SW 1271 (cell line): ENCODE data around the gene PAQR4.

Experiments used
- DNase-seq, 2 experiments: peaks; one replicate each; lab custom pipeline; 2025; lab: John Stamatoyannopoulos, UW

The PAQR4 gene

DNA sequence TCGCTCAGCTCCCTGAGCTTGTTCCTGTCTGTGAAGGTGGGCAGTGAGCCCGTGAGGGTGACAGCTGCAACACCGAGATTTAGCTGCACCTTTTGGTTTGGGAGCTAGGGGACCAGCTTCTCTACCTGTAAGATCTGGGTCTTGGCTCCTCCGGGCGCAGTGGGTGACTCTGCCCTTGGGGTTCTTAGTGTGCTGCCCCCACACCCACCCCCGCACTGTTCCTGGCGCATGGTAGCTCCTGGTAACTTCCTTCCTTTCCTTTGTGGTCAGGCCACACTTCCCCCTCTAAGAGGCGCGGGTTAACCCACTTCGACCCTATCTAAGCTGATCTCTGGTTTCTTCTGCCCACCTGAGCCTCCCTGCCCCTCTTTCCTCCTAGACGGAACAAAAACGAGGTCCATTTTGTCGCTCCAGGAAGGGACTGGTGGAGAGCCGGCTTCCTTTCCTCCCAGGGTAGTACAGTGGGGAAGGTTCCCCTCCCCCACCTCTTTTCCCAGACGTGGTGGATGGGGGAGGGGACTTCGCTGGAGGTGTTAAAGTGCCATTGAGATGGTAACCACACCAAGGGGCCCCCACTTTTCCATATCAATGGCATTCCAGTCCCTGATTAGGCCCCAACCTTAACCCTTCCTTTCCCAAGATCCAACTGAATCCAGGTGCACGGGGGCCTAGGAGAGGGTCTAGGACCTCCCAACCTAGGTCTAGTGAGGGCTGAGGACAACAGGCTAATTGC, 39.0 kb downstream of the PAQR4 start:
- no peak for DNase-seq

DNA sequence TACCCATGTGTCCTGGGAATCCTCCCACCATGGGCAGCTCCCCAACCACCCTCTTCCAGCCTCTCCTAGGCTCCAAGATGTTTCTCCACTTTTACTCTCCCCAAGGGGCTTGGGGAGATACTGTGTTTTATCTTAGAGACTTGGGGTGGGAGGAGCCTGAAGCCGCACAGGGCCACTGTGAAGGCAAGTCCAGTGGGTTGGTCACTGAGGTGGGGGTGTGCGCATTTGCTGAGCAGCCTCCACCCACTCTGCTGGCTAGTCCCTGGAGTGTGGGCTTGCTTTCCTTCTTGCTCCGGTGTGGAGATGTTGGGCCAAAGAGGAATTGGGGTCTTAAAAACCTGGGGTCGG, 39.5 kb downstream of the PAQR4 start:
- no peak for DNase-seq

GRCh38 chr16:3009568-3010390, 40.6 kb downstream of the PAQR4 start:
- no peak for DNase-seq

DNA sequence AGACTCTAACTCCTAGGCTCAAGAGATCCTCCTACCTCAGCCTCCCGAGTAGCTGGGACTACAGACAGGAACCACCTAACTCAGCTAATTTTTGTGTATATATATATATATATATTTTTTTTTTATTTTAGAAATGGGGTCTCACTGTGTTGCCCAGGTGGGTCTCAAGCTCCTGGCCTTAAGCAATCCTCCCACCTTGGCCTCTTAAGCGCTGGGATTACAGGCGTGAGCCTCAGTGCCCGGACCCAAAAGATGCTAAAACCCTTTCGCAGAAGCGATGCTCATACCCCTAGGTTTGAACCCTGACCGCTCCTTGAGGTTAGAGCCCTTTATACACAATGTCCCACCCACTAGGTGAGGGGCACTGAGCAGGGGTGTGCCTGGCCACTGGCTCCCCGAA, 41.4 kb downstream of the PAQR4 start:
- no peak for DNase-seq

DNA sequence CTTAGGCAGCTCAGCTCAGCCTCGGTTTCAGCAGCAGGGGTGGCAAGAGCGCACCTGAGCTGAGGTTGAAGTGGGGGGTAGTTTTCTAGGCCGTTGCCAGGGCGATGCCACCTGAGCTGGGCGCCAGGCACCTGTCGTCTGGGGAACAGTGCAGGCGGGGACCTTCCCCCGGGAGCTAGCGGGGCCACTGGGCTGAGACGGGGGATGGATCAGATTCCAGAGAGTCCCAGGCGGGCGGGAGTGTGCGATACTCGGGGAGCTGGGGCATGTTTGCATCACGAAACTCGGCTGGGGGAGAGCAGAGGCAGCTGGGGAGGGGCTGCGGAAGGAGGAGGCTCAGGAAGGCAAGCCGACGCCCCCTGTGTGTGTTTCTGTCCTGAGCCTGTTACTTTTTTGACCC, 43.1 kb downstream of the PAQR4 start:
- no peak for DNase-seq

GRCh38 chr16:3012828-3013420, 43.8 kb downstream of the PAQR4 start, which contains the start of gene CLDN9:
Gene CLDN9 (plus strand): TSS chr16:3012923. CDS start chr16:3013363, 440 bp downstream.
- peak in 1 of 2 experiments; percentile 11 for DNase-seq

GRCh38 chr16:3013491-3013951, 44.4 kb downstream of the PAQR4 start:
- no peak for DNase-seq

DNA sequence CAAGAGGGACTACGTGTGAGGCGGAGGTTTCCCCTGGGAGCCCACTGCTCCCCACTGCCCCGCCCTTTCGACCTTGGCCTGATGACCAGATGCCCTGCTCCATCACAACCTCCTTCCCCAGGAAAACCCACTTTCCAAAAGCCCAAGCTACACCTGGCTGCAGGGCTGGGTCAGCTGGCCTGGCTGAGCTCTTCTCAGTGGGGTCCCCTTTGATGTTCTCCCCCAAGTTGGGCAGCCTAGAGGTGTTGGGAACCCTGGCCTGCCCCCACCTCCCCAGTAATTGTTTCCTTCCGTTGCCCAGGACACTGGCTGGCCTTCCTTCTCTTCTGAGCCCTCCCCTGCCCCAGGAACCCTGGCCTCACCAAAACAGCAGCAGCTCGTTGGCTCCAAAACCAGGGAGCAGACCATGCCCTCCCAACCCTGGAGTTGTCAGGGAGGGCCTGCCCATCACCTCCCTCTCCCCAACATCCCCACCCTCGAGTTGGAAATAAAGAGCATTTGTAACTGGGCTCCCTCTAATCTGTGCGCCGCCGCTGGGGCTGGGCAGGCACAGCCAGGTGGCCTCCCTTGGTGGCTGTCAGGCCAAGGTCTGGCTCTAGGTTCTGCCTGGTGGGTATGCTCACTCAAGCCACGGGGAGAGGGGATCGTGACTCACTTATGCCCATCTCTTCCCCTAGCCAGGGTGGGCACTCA, 45.0 kb downstream of the PAQR4 start:
- DNase-seq: no peak

- no peak for DNase-seq
Measured at GRCh38 chr16:3014971-3015370, 45.8 kb downstream of the PAQR4 start.

GRCh38 chr16:3015865-3016521, 46.8 kb downstream of the PAQR4 start:
- DNase-seq: no peak

DNA sequence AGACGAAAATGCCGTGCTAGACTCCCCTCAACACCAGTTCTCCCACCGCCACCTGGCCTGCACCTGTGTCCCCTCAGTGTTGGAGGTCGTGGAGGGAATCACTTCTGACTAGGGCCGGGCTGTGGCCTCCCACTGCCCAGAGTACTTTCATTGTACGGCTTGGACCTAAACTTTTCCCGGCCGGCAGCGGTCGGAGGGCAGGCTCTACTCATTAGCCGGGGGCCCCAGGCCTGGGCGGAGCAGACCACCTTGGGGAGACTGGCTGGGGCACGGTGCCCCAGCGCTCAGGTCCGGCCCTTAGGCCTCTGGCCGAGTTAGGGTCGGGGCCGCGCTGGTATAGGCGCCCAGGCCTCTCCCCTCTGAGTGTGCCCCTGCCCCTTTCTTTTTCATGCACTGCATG, 48.2 kb downstream of the PAQR4 start:
- DNase-seq: no peak

DNA sequence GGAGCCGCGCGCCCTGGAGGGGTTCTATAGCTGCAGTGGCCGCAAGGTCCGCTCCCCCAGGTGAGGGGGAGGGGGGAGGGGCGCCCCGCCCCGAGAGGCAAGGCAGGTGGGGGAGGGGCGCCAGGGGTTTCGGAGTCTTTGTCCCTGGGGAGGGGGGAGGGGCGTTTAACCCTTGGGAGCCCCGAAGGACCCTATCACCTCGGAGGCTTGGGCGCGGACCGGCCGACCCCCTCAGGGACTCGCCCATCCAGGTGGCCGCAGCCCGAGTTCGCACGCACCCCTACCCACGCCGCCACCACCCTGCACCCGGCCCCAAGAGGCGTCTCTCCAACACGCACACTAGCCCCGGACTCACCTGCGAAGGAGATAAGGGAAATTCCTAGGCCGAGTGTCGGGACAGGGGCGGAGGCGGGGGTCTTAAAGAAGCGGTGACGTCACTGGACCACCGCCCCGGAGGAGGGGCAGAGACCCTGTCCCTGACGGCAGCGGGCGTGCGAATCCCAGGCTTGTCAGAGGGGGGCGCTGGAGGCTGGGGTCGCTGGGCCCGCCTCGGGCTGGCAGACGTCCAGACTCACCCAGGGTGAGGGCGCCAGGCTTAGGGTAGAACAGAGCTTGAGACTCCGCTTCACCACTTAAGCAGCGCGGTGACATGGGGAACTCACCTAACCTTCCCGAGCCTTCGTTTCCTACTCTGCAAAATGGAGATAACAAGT, 48.8 kb downstream of the PAQR4 start, which contains the start of gene CLDN6:
TSS of gene CLDN6 (minus strand) at position 390 of the 713 bp plus-strand sequence. CDS start 2,162 bp downstream, outside the sequence.
- no peak for DNase-seq

- no peak for DNase-seq
Measured at GRCh38 chr16:3019594-3020246, 50.6 kb downstream of the PAQR4 start.

DNA sequence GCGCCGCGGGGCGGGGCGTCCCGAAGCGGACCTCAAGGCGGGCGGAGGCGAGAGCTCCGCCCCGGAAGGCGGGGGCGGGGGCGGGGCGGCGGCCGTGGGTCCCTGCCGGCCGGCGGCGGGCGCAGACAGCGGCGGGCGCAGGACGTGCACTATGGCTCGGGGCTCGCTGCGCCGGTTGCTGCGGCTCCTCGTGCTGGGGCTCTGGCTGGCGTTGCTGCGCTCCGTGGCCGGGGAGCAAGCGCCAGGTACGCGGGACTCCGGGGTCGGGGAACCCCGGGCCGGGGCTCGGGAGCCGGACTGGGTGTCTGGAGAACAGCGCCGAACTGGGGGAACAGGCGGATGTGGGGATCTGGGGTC, 51.1 kb downstream of the PAQR4 start, which contains the start of gene TNFRSF12A:
TSS of gene TNFRSF12A (plus strand) at position 122 of the 357 bp plus-strand sequence. CDS start at position 152, 30 bp downstream.
- peak in 1 of 2 experiments; percentile 45 for DNase-seq

GRCh38 chr16:3020604-3021448, 51.7 kb downstream of the PAQR4 start:
- peak; percentile 68 to 77 for DNase-seq

DNA sequence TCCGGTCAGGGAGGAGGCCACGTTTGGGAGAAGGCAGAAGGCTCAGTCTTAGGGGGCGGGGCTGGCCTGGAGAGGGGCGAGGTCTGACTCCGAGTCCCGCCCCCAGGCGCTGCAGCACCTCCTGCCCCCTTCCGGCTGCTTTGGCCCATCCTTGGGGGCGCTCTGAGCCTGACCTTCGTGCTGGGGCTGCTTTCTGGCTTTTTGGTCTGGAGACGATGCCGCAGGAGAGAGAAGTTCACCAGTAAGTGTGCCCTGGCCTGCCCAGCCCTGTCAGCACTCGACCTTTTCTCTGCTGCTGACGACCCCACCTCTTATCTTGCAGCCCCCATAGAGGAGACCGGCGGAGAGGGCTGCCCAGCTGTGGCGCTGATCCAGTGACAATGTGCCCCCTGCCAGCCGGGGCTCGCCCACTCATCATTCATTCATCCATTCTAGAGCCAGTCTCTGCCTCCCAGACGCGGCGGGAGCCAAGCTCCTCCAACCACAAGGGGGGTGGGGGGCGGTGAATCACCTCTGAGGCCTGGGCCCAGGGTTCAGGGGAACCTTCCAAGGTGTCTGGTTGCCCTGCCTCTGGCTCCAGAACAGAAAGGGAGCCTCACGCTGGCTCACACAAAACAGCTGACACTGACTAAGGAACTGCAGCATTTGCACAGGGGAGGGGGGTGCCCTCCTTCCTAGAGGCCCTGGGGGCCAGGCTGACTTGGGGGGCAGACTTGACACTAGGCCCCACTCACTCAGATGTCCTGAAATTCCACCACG, 52.5 kb downstream of the PAQR4 start:
- peak; percentile 65 to 76 for DNase-seq

DNA sequence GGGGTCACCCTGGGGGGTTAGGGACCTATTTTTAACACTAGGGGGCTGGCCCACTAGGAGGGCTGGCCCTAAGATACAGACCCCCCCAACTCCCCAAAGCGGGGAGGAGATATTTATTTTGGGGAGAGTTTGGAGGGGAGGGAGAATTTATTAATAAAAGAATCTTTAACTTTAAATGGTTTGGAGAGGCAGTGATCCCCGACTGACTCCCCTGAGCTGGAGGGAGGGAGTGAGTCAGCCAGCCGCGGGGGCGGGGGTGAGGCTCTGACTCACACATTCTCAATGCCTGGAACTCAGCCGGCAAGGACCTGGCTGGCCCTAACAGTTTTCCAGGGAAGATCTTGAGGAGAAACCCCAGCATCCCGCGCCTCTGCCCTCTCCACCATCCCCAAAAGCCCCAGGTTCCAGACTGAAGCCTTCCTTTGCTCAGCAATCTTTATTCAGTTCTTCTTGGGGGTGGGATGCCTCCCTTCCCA, 53.1 kb downstream of the PAQR4 start:
- peak; percentile 46 to 70 for DNase-seq

GRCh38 chr16:3022684-3023414, 53.7 kb downstream of the PAQR4 start:
- DNase-seq: peak in 1 of 2 experiments; percentile 46
